Vagina (tissue), 2 donors: Measurements from ENCODE around the gene MCEE. TPM values are rescaled to one million over a fixed set of nuclear protein-coding genes. Genes with fewer than 3 reads are reported as not detected.

ENCODE experiments used
- DNase-seq, 2 donors: peaks; one replicate each; pipeline ENCODE4 v3.0.0-alpha.2; 2017; ENCODE audit errors: extremely low spot score in 2 of 2
- H3K27ac ChIP-seq: fragments of 200-600 bp; sonication (generic); one replicate; pipeline ENCODE4 v1.5.1; 2019
- H3K27me3 ChIP-seq: fragments of 200-600 bp; sonication (generic); one replicate; pipeline ENCODE4 v1.5.1; 2019
- H3K36me3 ChIP-seq, 2 donors: fragments of 200-600 bp; sonication (generic); one replicate each; pipeline ENCODE4 v1.5.1; 2017 to 2019
- H3K4me1 ChIP-seq: fragments of 200-600 bp; sonication (generic); one replicate; pipeline ENCODE4 v1.5.1; 2019
- H3K4me3 ChIP-seq, 2 donors: fragments of 200-600 bp; sonication (generic); 1 replicate in 1 of 2; 2 replicates in 1 of 2; pipeline ENCODE4 v1.5.1; 2016 to 2019
- H3K9me3 ChIP-seq: fragments of 200-600 bp; sonication (generic); one replicate; pipeline ENCODE4 v1.5.1; 2019
- CTCF ChIP-seq, 3 experiments: fragments of 450-650 bp in 2 of 3; fragments of 200-600 bp in 1 of 3; sonication (generic) in 1 of 3; IDR thresholded peaks; one replicate each; pipeline ENCODE4 v1.5.1; 2017 to 2019; ENCODE audit warnings: antibody characterized with exemption in 3 of 3, mild to moderate bottlenecking in 2 of 3, moderate library complexity in 2 of 3
- POLR2A ChIP-seq, 2 donors: fragments of 450-650 bp; IDR thresholded peaks; one replicate each; pipeline ENCODE4 v1.6.1; 2017; ENCODE audit warnings: antibody characterized with exemption in 2 of 2, mild to moderate bottlenecking in 2 of 2, moderate library complexity in 2 of 2
- POLR2AphosphoS5 ChIP-seq, 2 donors: sonication (generic); formaldehyde crosslinking; IDR thresholded peaks; one replicate each; pipeline ENCODE4 v1.9.0; 2017; ENCODE audit warnings: antibody characterized with exemption in 2 of 2, mild to moderate bottlenecking in 2 of 2, low read depth in 1 of 2; ENCODE audit not compliant: insufficient read depth in 1 of 2
- intact Hi-C: fragments of 100-400 bp; cut with DNase I; formaldehyde crosslinking; loops from one replicate; pipeline ENCODE4 v1.15.1; 2023
- small RNA-seq: library from RNA; depleted of rRNA; stranded (forward); fragments of <200 nt; gene quantifications from one replicate; pipeline ENCODE3, GENCODE V24; 2016
- total RNA-seq: library from RNA; depleted of rRNA; stranded (reverse); fragments of >200 nt; gene quantifications from one replicate; pipeline ENCODE4 v1.2.3, GENCODE V29; 2016

The MCEE gene
- total RNA-seq, 1 donor from 2014 or later = 12.8 TPM

- no peak overlapping the region for H3K4me3 ChIP-seq
- no peaks in the 10 kb centered on the region for H3K36me3 ChIP-seq
- no peak for DNase-seq
- no peak overlapping the region for H3K27ac ChIP-seq
- H3K27me3 ChIP-seq = no peaks in the 10 kb centered on the region
- peaks cover 9% of the 10 kb centered on the region for H3K4me1 ChIP-seq
- no peaks in the 10 kb centered on the region for H3K9me3 ChIP-seq
- TF ChIP-seq CTCF (IDR thresholded peaks at IDR 0.05) (no peak), POLR2A (IDR thresholded peaks at IDR 0.05) (no peak), POLR2AphosphoS5 (IDR thresholded peaks at IDR 0.05; ENCODE audit: insufficient read depth in 1 of 2, low read depth in 1 of 2) (no peak)
- intact Hi-C loops = no loop called here
Measured at GRCh38 chr2:71060871-71061270, 69.2 kb downstream of the MCEE start.

GRCh38 chr2:71060211-71060610 is 69.8 kb downstream of the MCEE start:
- no peak for DNase-seq
- no peaks in the 10 kb centered on the region for H3K36me3 ChIP-seq
- TF ChIP-seq CTCF (IDR thresholded peaks at IDR 0.05) (no peak), POLR2A (IDR thresholded peaks at IDR 0.05) (no peak), POLR2AphosphoS5 (IDR thresholded peaks at IDR 0.05; ENCODE audit: insufficient read depth in 1 of 2, low read depth in 1 of 2) (no peak)
- H3K27ac ChIP-seq = no peak overlapping the region
- H3K9me3 ChIP-seq = no peaks in the 10 kb centered on the region
- intact Hi-C loops = no loop called here
- H3K27me3 ChIP-seq = no peaks in the 10 kb centered on the region
- no peak overlapping the region for H3K4me3 ChIP-seq
- peaks cover 9% of the 10 kb centered on the region for H3K4me1 ChIP-seq

Small RNA genes within 50 kb of the gene (small RNA-seq; reads per million reads assigned to genes)
- not detected for gene AC007881.1

Other genes with a start within 250 kb of the MCEE start
- not detected for gene VAX2, start 229.7 kb downstream of the MCEE start, total RNA-seq
- not detected for gene ATP6V1B1, start 194.3 kb downstream of the MCEE start, total RNA-seq
- gene ANKRD53, start 151.6 kb downstream of the MCEE start, total RNA-seq = 4.9 TPM
- gene TEX261, start 135.4 kb downstream of the MCEE start, total RNA-seq = 29.0 TPM
- gene NAGK, start 61.6 kb downstream of the MCEE start, total RNA-seq = 110 TPM
- gene MPHOSPH10, start 405 bp upstream of the MCEE start, total RNA-seq = 21.6 TPM
- 7.6 TPM for gene PAIP2B, start 96.9 kb upstream of the MCEE start, total RNA-seq
- 139 TPM for gene ZNF638, start 201.6 kb upstream of the MCEE start, total RNA-seq